Endometrial microvascular endothelial cells (primary cell): Measurements from ENCODE around the gene SKAP1. TPM values are rescaled to one million over a fixed set of nuclear protein-coding genes. Genes with fewer than 3 reads are reported as not detected.

ENCODE experiments used
- in situ Hi-C: cut with HindIII; loops from 2 replicates; pipeline ENCODE4 v1.10.0; 2017; ENCODE audit warnings: low sequenced_read_pairs, low pct_unique_long_range_greater_than_20kb; ENCODE audit errors: inconsistent ontology term
- total RNA-seq: library from RNA; depleted of rRNA; stranded (reverse); fragments of >200 nt; gene quantifications from one replicate; pipeline ENCODE4 v1.2.3, GENCODE V29; 2015; ENCODE audit errors: inconsistent ontology term

SKAP1 gene
- total RNA-seq, 1 donor from 2014 or later: not detected

- in situ Hi-C loops: no loop called here
Measured at GRCh38 chr17:48149787-48150463, 280.1 kb downstream of the SKAP1 start.

- in situ Hi-C loops: no loop called here
Measured at GRCh38 chr17:48148854-48149786, 280.9 kb downstream of the SKAP1 start.

DNA sequence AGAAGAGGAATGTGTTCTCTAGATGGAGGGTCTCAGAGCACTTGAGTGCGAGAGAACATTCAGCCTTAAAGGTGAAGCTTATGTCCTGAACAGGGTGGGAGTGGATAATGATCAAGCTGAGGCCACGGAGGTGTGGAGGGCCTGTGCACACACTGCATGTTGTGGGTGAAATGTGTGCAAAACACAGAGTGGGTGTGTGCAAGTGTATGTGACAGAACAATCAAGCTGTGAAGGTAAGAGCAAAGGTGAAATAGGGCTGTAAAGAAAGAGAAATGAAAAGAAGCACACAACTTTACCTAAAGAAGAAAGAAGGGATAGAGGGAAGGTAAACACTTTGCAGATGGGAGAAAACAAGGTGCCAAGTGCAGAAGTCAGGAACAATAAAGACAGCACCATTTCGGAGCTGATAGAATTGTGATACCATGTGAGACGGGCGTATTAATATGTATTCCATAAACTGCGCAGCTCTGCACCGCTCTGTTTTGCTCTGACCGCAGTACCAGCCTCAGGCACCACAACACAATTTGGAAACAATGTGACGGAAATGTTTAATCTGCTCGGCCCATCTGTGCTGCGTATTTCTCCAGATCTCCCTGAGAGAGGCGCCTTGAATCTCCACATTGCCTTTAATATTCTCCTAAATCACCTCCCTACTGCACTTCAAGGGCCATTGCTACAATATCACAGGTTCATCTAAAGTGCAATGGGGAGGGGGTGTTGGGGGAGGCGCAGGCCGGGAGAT lies 281.8 kb downstream of the SKAP1 start:
- in situ Hi-C loops: no loop called here

DNA sequence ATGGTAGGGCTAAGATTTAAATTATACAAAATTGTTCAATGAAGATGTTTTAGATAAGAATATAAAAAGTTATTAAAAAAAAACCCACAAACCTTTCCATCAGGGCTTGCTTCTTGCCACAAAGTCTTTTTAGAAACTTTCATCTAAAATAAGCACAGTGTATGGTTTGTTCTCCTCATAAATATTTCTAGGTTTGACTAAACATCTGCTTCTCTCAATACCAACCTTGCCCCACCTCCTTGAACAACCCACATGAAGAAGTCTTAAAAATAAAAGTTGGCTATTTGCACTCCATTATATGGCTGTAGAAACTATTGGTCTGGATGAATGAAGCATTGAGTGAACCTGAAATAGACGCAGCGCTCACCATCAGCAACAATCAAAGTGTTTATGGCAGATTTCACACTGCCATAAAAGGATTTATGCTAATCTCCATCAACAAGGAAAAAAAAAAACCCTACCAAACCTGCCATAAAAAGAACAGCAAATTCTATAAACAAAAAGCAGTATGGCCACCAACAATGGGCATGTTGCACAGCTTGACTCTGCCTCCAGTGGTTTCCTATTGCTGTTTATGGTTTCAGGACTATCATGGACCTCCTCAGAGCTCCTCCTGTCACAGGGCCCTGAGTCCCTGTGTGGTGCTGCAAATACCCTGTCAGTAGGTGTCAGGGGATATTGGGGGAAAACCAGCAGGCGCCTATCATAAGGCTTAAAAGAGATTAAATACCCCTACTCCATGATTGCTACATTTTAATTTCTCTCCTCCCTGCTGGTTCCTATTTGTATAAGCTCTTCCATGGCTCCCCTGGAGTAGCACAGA lies 284.8 kb downstream of the SKAP1 start:
- in situ Hi-C loops: no loop called here

- in situ Hi-C loops: no loop called here
Measured at GRCh38 chr17:48144231-48144630, 285.8 kb downstream of the SKAP1 start.

GRCh38 chr17:48143629-48144028 lies 286.4 kb downstream of the SKAP1 start:
- in situ Hi-C loops: no loop called here

- in situ Hi-C loops: no loop called here
Measured at GRCh38 chr17:48139944-48140343, 290.1 kb downstream of the SKAP1 start.

GRCh38 chr17:48137656-48138055 lies 292.4 kb downstream of the SKAP1 start:
- in situ Hi-C loops: no loop called here

- in situ Hi-C loops: no loop called here
Measured at GRCh38 chr17:48134912-48135480, 295.0 kb downstream of the SKAP1 start.

DNA sequence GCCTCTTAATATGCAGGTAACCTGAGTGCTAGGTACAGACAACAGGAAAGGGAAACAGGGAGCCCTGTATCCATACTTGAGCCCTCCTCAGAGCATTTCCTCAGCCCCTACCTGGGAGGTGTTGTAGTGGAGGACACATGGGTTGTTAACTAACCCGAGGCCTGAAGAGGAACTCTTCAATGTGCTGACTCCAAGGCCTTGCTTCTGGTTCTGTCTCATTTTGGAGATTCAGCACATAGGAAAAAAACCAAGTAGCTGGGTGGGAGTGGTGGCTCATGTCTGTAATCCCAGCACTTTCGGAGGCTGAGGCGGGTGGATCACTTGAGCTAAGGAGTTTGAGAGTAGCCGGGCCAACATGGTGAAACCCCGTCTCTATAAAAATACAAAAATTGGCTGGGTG lies 297.6 kb downstream of the SKAP1 start:
- in situ Hi-C loops: no loop called here

GRCh38 chr17:48131216-48131824 lies 298.7 kb downstream of the SKAP1 start:
- in situ Hi-C loops: no loop called here

DNA sequence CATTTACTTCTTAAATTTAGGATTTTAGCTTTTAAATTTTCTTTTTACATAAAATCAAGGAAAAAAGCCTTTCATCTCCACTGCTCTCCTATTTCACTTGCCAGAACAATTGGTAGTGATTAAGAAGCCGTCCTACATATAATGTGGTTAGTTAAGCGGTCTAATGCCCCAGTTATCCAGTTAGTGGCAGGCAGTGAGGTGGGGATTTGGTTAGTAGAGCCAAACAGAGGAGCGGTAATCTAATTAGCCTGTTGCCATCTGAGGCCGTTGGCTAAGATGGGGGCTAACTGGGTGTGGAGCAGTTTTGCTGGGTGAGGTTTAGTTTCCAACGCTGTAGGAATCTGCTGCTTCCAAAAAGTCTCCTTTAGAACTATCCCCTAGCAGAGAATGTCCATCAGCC lies 300.0 kb downstream of the SKAP1 start:
- in situ Hi-C loops: no loop called here

DNA sequence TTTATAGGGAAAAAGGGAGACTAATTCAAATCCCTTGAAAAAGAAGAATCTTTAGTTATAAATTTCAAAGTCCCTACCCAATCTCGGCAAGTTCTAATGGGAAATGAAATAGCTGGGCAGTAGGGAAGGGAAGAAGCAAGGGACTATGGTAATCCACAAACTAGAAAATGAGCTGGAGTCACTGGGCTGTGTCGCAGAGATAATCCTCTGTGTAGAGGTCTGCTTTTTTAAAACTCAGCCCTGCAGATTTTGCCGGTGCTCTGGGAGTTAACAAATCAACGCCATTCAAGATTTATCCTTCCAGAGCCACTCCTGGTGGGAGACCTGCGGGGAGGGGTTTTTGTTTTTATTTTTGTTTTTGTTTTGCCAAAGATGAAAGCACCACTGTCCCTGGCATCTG lies 301.6 kb downstream of the SKAP1 start:
- in situ Hi-C loops: no loop called here

GRCh38 chr17:48127371-48128051 lies 302.5 kb downstream of the SKAP1 start:
- in situ Hi-C loops: no loop called here

DNA sequence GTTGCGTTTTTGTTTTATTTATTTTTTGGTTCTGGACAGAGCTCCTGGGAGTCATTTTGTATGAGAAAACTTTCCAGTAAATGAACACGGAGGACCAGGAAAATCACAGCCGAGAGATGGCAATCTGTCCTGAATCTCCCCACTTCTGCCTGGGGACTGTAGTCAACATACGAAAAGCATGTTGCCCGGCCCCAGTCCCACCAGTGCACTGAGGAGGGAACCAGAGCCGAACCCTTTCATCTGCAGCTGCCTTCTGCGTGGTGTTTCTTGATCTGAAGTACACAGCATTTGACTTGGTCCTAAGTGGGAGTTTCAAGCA lies 303.5 kb downstream of the SKAP1 start:
- in situ Hi-C loops: no loop called here

GRCh38 chr17:48125829-48126531 lies 304.0 kb downstream of the SKAP1 start:
- in situ Hi-C loops: no loop called here

DNA sequence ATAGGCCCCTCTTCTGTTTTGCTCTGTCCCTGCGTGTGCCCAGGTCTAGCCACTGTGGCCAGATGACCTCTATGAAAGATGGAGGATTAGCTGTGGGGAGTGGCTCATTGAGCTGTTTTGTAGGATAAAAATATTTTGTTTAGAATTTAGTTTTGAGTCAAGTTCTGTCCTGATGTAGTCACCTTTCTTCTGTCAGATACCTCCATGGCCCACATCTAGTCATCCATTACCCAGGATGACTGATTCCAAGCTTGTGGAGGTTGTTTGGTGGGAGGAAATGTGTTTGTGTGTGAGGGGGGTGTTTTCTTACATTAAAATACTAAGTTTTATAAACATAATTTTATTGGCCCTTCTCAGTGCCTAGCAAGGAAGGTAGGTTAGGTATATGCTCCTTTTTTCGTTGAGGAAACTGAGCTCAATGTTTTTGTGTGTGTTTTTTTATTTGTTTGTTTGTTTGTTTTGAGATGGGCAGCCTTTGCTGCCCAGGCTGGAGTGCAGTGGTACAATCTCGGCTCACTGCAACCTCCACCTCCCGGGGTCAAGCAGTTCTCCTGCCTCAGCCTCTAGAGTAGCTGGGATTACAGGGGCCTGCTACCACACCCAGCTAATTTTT lies 306.1 kb downstream of the SKAP1 start:
- in situ Hi-C loops: no loop called here
